ENCODE data around the gene PPP6R3.
"Not testable (repeated sequence)": the region's sequence is repeated elsewhere in the genome, so short reads cannot be mapped to it uniquely, and the experiment has no call there.

PPP6R3 gene, protein sequence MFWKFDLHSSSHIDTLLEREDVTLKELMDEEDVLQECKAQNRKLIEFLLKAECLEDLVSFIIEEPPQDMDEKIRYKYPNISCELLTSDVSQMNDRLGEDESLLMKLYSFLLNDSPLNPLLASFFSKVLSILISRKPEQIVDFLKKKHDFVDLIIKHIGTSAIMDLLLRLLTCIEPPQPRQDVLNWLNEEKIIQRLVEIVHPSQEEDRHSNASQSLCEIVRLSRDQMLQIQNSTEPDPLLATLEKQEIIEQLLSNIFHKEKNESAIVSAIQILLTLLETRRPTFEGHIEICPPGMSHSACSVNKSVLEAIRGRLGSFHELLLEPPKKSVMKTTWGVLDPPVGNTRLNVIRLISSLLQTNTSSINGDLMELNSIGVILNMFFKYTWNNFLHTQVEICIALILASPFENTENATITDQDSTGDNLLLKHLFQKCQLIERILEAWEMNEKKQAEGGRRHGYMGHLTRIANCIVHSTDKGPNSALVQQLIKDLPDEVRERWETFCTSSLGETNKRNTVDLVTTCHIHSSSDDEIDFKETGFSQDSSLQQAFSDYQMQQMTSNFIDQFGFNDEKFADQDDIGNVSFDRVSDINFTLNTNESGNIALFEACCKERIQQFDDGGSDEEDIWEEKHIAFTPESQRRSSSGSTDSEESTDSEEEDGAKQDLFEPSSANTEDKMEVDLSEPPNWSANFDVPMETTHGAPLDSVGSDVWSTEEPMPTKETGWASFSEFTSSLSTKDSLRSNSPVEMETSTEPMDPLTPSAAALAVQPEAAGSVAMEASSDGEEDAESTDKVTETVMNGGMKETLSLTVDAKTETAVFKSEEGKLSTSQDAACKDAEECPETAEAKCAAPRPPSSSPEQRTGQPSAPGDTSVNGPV

DNA sequence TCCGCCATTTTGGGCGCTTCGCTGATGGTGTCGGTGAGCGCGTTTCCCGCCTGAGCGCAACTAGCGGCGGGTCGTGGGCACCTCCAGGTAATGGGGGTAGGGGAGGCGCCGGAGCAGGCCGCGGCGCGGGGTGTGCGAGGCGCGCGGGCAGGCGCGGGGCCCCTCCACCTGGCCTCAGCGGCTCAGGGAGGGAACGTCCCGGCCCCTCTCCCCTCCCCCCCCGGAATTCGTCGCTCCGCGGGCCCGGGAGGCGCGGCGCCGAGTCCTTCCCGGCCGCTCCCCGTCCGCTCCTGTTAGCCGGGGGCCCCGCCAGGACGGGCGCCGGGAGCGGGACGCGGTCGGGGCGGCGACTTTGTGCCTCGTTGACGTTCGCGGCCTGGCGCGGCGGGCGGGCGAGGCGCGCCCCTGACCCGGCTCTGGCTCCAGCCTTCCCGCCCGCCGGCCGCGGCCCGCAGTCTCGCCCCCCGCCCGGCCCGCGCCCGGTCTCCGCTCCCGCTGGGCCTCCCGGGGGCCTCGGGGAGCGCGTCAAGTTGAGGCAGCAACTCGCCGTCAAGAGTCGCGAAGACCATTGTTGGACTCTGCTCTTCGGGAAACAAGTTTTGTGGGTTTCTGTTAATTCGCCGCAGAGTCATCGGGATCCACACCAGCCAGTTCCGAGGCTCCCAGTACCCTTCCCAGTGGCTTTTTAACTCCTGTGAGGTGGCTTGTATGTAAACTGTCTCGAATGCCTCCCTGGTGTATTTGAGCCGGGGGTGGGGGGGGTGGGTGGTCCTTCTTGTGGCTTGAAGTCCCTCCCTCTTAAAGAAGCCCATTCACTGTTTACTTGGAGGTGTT, at the start of gene PPP6R3:
Gene PPP6R3, plus strand, starts transcription at position 12 of the 834 bp plus-strand sequence. CDS start 76,913 bp downstream, outside the sequence.
- peak; percentile 28 for DNase-seq

DNA sequence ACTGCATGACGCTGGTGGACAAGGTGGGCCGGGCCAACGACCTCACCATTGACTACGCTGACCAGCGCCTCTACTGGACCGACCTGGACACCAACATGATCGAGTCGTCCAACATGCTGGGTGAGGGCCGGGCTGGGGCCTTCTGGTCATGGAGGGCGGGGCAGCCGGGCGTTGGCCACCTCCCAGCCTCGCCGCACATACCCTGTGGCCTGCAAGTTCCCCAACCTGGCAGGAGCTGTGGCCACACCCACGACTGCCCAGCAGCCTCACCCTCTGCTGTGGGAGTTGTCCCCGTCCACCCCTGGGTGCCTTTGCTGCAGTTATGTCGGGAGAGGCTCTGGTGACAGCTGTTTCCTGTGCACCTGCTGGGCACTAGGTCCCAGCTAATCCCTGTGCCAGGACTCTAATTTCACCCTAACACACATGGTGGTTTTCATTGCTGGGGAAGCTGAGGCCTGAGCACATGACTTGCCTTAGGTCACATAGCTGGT, 49.0 kb upstream of the PPP6R3 start:
- DNase-seq = no peak

DNA sequence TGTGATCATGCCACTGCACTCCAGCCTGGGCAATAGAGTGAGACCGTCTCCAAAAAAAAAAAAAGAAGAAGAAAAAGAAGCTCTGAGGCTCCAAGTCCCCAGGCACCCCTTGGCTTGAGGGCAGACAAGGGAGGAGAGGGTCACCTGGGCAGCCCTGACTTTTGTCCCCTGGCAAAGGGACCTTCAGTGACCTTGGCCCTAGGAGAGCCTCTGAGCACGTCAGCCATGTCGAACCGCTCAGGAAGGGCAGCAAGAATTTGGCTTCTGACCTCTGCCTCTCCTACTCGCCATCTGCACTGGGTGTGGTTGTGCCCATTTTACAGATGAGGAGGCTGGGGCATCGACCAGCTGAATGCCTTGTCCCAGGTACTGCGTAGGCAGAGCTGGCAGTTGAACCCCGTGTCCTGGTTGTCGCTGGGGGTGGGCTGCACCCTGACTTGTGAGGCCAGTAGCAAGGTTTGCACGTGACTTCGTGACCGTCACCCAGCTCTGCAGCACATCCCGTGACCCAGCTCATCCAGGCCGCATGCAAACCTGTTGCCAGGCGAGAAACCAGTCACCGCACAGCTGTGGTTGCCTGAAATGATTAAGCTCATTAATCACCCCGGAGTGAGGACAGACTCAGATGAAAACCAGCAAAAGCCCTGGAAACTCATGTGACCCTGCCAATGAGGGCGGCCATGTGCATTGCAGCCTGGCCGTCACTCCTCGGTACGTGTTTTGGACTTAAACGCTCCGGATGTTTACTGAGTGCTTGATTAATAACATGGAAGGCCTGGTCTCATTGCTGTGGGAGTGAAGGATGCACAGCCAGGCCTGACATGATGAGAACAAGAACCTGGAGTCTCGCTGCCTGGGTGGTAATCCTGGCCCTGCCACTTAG, 47.7 kb upstream of the PPP6R3 start:
- DNase-seq = no peak

DNA sequence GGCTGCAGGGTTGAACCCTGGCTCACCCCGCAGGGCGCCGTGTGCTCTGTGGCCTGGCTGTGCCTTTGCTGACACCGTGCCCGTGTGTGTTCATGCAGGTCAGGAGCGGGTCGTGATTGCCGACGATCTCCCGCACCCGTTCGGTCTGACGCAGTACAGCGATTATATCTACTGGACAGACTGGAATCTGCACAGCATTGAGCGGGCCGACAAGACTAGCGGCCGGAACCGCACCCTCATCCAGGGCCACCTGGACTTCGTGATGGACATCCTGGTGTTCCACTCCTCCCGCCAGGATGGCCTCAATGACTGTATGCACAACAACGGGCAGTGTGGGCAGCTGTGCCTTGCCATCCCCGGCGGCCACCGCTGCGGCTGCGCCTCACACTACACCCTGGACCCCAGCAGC, 47.0 kb upstream of the PPP6R3 start:
- no peak for DNase-seq

DNA sequence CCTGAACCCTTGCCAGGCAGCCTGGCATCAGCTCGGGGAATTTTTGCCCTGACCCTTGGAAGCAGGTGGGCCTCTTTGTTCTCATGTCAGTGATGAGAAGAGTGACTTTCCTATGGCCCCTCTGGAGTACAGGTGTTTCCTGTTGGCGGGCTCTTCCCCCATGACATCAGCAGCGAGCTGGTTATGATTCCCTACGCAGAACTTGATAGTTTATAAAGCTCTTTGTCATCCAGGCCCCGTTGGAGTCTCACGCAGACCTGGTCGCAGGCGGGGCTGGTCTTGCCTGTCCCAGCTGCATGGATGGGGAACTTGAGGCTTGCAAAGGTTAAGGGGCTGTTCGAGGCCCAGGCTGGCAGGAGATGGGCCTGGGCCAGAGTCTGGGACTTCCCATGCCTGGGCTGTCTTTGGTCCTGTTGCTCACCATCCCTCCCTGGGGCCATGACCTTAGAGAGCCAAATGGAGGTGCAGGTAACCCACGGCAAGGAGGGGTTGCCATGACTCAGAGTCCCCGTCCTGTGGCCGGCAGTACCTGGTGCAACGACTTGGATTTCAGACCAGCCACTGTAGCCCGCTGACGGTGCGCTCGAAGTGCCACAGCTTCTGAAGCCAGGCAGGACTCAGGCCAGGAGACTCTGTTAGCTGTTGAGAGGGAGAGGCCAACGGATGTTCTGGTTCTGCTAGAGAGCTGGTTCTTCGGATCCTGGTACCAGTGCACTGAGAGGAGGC, 45.9 kb upstream of the PPP6R3 start:
- DNase-seq = no peak

DNA sequence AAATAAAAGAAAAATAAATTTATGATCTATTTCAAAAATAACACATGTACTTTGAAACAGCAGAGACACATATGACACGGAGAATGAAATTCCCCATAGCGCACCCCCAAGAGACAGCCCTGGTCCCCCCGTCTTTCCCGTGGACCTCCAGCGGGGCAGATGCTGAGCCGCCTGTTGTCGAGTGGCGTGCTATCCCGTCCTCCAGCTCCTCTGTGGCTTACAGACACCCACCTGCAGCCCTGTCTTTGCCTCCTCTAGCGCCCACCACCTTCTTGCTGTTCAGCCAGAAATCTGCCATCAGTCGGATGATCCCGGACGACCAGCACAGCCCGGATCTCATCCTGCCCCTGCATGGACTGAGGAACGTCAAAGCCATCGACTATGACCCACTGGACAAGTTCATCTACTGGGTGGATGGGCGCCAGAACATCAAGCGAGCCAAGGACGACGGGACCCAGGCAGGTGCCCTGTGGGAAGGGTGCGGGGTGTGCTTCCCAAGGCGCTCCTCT, 44.4 kb upstream of the PPP6R3 start:
- no peak for DNase-seq

DNA sequence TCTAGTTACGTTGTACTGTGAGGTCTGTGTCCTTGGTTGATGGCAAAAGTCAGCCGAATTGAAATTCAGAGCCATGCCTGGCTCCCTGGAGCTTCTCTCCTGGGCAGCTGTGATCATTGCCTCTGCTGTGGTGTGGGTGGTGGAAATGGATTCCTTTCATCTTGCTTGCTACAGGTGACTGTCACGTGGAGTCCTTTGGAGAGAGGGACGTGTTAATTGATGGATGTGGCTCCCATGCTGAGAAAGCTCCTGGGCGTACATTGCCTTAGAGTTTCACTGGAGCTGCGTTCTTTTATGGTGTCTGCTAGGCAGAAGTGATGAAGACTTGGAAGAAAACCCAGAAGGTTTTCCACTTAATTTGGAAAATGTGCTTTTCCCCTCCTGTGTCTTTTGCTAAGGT, 41.9 kb upstream of the PPP6R3 start:
- DNase-seq = no peak

DNA sequence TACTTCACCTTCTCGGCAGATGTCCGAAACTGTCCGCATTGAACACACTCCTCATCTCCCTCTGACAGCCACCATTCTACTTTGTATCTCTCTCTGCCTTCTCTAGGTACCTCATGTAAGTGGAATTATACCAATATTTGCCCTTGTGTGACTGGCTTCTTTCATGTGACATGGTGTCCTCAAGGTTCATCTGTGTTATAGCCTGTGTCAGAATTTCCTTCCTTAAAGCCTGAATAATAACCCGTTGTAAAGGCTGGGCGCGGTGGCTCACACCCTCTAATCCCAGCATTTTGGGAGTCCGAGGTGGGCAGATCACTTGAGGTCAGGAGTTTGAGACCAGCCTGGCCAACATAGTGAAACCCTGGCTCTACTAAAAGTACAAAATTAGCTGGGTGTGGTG, 40.4 kb upstream of the PPP6R3 start:
- no peak for DNase-seq

DNA sequence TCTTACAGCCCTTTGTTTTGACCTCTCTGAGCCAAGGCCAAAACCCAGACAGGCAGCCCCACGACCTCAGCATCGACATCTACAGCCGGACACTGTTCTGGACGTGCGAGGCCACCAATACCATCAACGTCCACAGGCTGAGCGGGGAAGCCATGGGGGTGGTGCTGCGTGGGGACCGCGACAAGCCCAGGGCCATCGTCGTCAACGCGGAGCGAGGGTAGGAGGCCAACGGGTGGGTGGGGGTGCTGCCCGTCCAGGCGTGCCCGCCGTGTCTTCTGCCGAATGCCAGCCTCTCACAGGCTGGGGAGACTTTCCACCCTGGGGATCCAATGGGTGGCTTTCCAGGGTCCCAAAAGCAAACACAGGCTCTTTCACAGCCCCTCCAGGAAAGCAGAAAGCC, 37.1 kb upstream of the PPP6R3 start:
- DNase-seq = no peak

DNA sequence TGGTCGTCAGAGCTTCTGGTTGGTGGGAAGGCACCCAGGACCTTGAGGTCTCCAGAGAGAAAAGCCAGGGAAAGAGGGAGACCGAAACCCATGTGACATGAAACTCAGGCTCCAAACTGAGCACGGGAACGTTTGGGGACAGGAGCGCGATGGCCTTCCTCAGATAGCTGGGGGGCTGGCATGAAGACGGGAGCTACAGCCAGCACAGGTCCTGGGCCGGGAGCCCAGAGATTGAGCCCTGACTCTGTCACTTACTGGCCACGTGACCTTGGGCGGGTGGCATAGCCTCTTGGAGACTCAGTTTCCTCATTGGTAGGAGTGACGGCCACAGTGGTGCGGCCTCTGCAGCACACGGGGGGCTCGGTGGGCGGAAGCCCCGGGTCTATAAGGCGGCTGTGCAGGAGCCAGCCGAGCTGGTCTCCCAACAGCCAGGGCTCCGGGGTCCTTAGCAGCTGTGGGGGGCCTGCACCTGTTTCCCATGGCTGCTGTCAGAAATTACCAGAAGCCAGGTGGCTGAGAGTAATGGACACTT, 36.4 kb upstream of the PPP6R3 start:
- no peak for DNase-seq

DNA sequence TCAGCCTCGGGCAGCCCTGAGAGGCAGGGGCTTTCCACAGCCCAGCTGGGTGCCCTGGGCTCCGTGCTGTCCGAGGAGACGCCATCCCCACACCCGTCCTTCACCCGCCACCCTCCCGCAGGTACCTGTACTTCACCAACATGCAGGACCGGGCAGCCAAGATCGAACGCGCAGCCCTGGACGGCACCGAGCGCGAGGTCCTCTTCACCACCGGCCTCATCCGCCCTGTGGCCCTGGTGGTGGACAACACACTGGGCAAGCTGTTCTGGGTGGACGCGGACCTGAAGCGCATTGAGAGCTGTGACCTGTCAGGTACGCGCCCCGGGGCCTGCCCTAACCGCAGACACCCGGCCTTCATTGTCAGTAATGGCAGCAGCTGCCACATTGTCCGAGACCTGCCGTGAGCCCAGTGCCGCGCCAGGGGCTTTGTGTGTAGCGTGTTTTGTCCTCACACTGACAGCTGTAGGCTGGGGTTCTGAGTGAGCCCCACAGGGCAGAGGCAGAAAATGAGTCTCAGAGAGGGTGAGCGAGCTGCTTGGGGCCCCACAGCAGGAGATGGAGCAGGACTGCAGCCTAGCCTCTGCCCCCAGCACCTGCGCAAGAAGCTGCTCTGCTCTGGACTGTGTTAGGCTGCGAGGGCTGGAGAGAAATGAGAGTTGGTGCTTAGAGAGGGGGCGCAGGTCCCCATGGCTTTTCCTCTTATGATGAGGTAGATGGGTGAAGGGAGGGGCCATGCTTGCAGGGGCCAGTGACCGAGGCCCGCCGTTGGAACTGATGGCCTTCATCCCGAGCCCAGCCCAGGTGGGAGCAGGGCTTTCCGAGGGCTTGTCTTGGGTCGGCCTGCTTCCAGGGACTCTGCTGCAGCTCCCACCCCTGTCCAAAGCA, 35.3 kb upstream of the PPP6R3 start:
- DNase-seq = no peak

DNA sequence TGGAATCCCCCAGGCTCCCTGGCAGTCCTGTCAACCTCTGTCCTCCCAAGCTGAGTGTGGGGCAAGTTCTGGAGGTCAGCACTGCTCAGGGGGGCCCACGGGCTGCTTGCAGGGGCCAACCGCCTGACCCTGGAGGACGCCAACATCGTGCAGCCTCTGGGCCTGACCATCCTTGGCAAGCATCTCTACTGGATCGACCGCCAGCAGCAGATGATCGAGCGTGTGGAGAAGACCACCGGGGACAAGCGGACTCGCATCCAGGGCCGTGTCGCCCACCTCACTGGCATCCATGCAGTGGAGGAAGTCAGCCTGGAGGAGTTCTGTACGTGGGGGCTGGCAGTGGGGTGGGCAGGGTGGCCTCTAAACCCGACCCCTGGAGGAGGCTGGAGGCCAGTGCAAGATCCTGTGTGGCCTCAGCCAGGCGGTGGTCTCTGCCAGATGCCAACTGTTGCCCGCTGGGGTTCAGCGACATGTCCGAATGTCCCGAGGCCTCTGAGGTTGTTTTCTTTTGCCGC, 34.6 kb upstream of the PPP6R3 start:
- DNase-seq = no peak

DNA sequence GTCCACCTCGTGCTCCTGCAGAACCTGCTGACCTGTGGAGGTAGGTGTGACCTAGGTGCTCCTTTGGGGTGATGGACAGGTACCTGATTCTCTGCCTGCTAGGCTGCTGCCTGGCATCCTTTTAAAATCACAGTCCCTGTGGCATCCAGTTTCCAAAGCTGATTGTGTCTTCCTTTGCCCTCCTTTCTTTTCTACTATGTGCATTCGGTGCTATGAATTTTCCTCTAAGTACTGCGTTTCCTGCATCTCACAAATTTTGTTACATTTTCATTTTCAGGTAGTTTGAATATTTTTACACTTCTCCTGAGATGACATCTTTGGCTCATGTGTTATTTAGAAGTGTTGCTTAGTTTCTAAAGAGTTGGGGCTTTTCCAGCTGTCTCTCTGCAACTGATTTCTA, 30.9 kb upstream of the PPP6R3 start:
- DNase-seq = no peak

DNA sequence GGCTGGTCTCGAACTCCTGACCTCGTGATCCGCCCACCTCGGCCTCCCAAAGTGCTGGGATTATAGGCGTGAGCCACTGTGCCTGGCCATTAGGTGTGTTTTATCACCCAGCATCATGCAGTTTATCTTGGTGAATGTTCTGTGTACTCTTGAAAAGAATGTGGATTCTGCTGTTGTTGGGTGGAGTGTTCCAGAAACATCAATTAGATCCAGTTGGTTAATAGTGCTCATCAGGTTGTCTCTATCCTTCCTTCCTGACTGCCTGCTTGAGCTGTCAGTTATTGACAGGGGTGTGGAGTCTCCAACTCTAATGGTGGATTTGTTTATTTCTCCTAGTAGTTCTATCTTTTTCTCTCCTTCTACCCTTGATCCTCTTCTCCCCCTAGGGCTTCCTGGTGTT, 30.2 kb upstream of the PPP6R3 start:
- DNase-seq = no peak

DNA sequence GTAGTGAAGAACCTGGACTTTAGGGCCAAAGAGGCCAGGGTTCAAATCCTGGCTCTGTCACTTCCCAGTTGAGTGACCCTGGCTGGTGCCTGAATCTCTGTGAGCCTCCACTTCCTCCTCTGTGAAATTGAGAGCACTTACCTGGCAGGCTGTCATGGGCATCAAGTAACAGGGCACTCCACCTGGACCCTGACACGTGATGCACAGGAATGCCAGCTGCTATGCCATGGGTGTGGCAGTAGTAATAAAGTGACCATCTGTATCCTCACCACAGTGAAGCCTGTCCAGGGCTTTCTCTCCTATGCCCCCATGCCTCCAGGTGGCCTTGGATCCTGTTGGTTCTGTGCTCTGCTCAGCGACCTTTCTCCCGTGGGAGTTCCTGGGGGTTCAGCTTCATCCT, 29.8 kb upstream of the PPP6R3 start:
- no peak for DNase-seq

DNA sequence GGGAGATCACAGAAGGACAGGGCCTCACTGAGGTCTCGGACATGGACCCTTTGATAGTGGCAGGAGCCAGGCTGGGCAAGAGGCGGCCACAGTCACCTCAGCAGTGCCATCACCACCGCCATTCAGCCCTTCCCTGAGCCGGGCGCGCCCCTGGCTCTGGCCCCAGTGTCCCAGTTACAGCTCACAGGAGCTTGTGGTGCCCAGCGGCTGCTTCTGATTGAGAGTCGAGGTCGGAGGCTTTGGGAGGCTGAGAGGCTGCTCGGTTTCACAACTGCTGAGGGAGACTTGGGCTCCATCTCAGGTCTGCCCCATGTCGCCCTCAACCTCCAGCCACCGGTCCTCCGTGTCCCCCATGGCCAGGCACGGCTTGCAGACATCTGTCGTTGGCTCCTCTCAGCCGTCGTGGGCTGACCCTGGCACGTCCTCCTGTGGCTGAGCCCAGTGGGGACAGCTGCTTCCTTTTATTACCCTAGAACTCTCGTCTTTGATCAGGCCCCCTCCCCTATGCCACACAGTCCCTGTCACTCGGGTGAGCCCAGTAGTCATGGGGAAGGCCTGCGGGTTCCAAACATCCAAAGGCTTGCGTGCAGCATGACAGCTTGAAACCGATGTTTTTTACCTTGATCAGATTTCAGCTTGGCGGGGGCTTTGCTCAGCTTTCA, 28.4 kb upstream of the PPP6R3 start:
- no peak for DNase-seq

DNA sequence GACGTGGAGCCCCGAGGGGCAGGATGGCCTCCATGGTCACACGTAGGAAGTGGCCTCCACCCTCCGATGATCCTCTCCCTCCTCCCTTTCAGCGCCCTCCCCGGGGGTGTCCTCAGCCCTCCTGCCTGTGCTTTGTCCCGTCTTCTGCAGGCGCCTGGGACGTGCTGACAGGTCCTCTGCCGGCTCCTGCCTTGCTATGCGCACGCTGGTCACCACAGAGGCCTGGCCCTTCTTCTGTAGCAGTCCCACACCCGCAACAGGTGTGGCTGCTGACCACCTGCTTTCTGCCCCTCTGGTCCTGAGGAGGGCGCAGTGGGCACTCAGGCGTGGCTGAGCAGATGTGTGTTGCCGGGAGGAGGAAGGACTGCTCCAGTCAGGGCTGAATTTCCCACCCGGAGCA, 27.7 kb upstream of the PPP6R3 start:
- DNase-seq = no peak

DNA sequence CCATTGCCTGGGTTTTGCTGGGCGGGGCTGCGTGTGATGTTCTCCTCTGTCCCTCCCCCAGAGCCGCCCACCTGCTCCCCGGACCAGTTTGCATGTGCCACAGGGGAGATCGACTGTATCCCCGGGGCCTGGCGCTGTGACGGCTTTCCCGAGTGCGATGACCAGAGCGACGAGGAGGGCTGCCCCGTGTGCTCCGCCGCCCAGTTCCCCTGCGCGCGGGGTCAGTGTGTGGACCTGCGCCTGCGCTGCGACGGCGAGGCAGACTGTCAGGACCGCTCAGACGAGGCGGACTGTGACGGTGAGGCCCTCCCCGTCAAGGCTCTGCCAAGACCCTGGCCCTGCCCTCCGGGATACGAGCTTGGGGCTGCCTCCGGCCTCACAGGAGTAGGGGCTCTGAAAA, 27.0 kb upstream of the PPP6R3 start:
- no peak for DNase-seq

DNA sequence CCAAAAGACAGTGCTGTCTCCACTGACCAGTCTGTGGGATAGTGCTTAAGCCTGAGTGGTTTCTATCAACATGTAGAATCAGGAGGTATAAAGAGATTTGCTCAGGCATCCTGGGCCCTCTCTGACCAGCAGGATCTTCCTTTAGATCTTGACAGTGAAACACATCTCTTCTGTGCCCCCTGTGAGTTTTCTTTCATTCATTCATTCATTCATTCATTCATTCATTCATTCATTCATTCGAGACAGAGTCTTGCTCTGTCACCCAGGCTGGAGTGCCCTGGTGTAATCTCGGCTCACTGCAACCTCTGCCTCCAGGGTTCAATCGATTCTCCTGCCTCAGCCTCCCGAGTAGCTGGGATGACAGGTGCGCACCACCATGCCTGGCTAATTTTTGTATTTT, 26.4 kb upstream of the PPP6R3 start:
- DNase-seq = not testable (repeated sequence)

Measured in NCI-H2227 treated with DMSO at 0.1 percent for 48 hours (cell line).